Keratinocyte (primary cell): ENCODE measurements around the gene FCER2. TPM values are rescaled to one million over a fixed set of nuclear protein-coding genes. Genes with fewer than 3 reads are reported as not detected.

Experiments used
- DNase-seq: peaks from one replicate; pipeline ENCODE4 v3.0.0-alpha.2; 2011; ENCODE audit warnings: low read depth, missing footprints, low spot score
- FAIRE-seq: peaks from 2 replicates; lab custom pipeline; 2011; peaks lifted over from hg19 to GRCh38; lab: Jason Lieb, UNC
- H2AFZ ChIP-seq: 2 replicates; pipeline ENCODE4 v1.6.0; 2012; ENCODE audit warnings: low read length, control low read depth, inconsistent platforms; ENCODE audit not compliant: control insufficient read depth
- H3K27ac ChIP-seq: 2 replicates; pipeline ENCODE4 v1.5.1; 2011; ENCODE audit warnings: low read length; ENCODE audit not compliant: control insufficient read depth, insufficient read depth
- H3K27me3 ChIP-seq: 3 replicates; pipeline ENCODE4 v1.6.0; 2011; ENCODE audit warnings: low read length; ENCODE audit not compliant: control insufficient read depth, insufficient read depth; ENCODE audit errors: extremely low read depth
- H3K36me3 ChIP-seq, 2 experiments: 2 replicates in 1 of 2; 3 replicates in 1 of 2; pipeline ENCODE4 v1.5.1; 2011; ENCODE audit warnings: low read length in 2 of 2, mild to moderate bottlenecking in 1 of 2; ENCODE audit not compliant: control insufficient read depth in 2 of 2, insufficient read depth in 2 of 2; ENCODE audit errors: extremely low read depth in 1 of 2
- H3K4me1 ChIP-seq: 3 replicates; pipeline ENCODE4 v1.5.1; 2011; ENCODE audit warnings: low read length; ENCODE audit not compliant: control insufficient read depth, insufficient read depth; ENCODE audit errors: extremely low read depth
- H3K4me2 ChIP-seq: 3 replicates; pipeline ENCODE4 v1.6.0; 2011; ENCODE audit warnings: low read depth, low read length; ENCODE audit not compliant: control insufficient read depth, insufficient read depth; ENCODE audit errors: extremely low read depth
- H3K4me3 ChIP-seq, 3 experiments: fragments of 200-600 bp in 1 of 3; sonication (generic) in 1 of 3; 2 replicates in 2 of 3; 3 replicates in 1 of 3; pipeline ENCODE4 v1.5.1; 2011 to 2016; ENCODE audit warnings: low read length in 3 of 3, mild to moderate bottlenecking in 3 of 3, control low read depth in 2 of 3, inconsistent platforms in 1 of 3, low read depth in 1 of 3, mixed read lengths in 1 of 3, mixed run types in 1 of 3, moderate library complexity in 1 of 3; ENCODE audit not compliant: control insufficient read depth in 2 of 3, insufficient read depth in 2 of 3; ENCODE audit errors: extremely low read depth in 1 of 3
- H3K79me2 ChIP-seq: 2 replicates; pipeline ENCODE4 v1.6.0; 2012; ENCODE audit warnings: low read length; ENCODE audit not compliant: control insufficient read depth, insufficient read depth
- H3K9ac ChIP-seq: 3 replicates; pipeline ENCODE4 v1.6.0; 2011; ENCODE audit warnings: low read length; ENCODE audit not compliant: control insufficient read depth, insufficient read depth; ENCODE audit errors: extremely low read depth
- H3K9me1 ChIP-seq: 3 replicates; pipeline ENCODE4 v1.6.0; 2011; ENCODE audit warnings: low read length; ENCODE audit not compliant: control insufficient read depth, insufficient read depth; ENCODE audit errors: extremely low read depth
- H3K9me3 ChIP-seq: 2 replicates; pipeline ENCODE4 v1.5.1; 2012; ENCODE audit warnings: low read depth, low read length; ENCODE audit not compliant: control insufficient read depth
- H4K20me1 ChIP-seq: 3 replicates; pipeline ENCODE4 v1.6.0; 2011; ENCODE audit warnings: low read length; ENCODE audit not compliant: control insufficient read depth, insufficient read depth; ENCODE audit errors: extremely low read depth
- CTCF ChIP-seq, 3 experiments: IDR thresholded peaks in 1 of 3; conservative IDR thresholded peaks in 1 of 3; optimal IDR thresholded peaks in 1 of 3; 2 replicates in 2 of 3; 3 replicates in 1 of 3; pipeline versions ENCODE3 to v1.5.1; 2011; ENCODE audit warnings: low read length in 3 of 3, mild to moderate bottlenecking in 3 of 3, moderate library complexity in 2 of 3, control low read depth in 1 of 3, inconsistent platforms in 1 of 3; ENCODE audit not compliant: insufficient read depth in 2 of 3; ENCODE audit errors: extremely low read depth in 1 of 3
- EZH2 ChIP-seq: IDR thresholded peaks from one replicate; pipeline ENCODE4 v1.6.1; 2012; ENCODE audit warnings: inconsistent platforms, mild to moderate bottlenecking, low read length, moderate library complexity
- dilution Hi-C: fragments of 300-500 bp; cut with MboI; formaldehyde crosslinking; loops from one replicate; pipeline ENCODE4 v1.7.0; 2020; ENCODE audit warnings: low sequenced_read_pairs; ENCODE audit not compliant: extremely low pct_ligation_motif_present
- polyA plus RNA-seq, 5 experiments: library from polyadenylated mRNA; depleted of rRNA in 3 of 5; stranded (reverse) in 3 of 5; stranded (forward) in 1 of 5; unstranded in 1 of 5; fragments of >200 nt; gene quantifications; 1 replicate in 1 of 5; 2 replicates in 3 of 5; 3 replicates in 1 of 5; pipeline versions ENCODE4 v1.2.1 to v1.2.3, GENCODE V29; 2011 to 2012; ENCODE audit warnings: missing spikeins in 2 of 5, low read depth in 1 of 5, low replicate concordance in 1 of 5

Gene FCER2
- polyA plus RNA-seq, 1 donor (not counting 4 experiments of a cell fraction or from before 2014, with no cell fraction given): not detected

- no peak for FAIRE-seq
- TF ChIP-seq CTCF (optimal IDR thresholded peaks at IDR 0.05 in 1 of 3, IDR thresholded peaks at IDR 0.05 in 1 of 3, conservative IDR thresholded peaks at IDR 0.05 in 1 of 3; ENCODE audit: extremely low read depth in 1 of 3, insufficient read depth in 2 of 3, low read length in 3 of 3): no peak
- no peak for TF ChIP-seq EZH2
- no peak overlapping the region for H2AFZ ChIP-seq
These were observed 38.1 kb upstream of the FCER2 start for GRCh38 chr19:7739801-7740681.

GRCh38 chr19:7739211-7739755 is 37.4 kb upstream of the FCER2 start:
- H3K27me3 ChIP-seq: no peaks in the 10 kb centered on the region
- no peaks in the 10 kb centered on the region for H3K9me1 ChIP-seq
- dilution Hi-C loops: no loop called here
- TF ChIP-seq EZH2: no peak
- TF ChIP-seq CTCF (optimal IDR thresholded peaks at IDR 0.05 in 1 of 3, IDR thresholded peaks at IDR 0.05 in 1 of 3, conservative IDR thresholded peaks at IDR 0.05 in 1 of 3; ENCODE audit: extremely low read depth in 1 of 3, insufficient read depth in 2 of 3, low read length in 3 of 3): no peak
- no peak overlapping the region for H3K9ac ChIP-seq
- H3K9me3 ChIP-seq: no peaks in the 10 kb centered on the region
- FAIRE-seq (no peak), DNase-seq (no peak)
- no peak overlapping the region for H3K4me3 ChIP-seq
- H3K4me2 ChIP-seq: no peak overlapping the region
- no peak overlapping the region for H2AFZ ChIP-seq
- no peaks in the 10 kb centered on the region for H3K36me3 ChIP-seq
- no peaks in the 10 kb centered on the region for H4K20me1 ChIP-seq
- no peaks in the 10 kb centered on the region for H3K4me1 ChIP-seq
- H3K79me2 ChIP-seq: no peaks in the 10 kb centered on the region
- no peak overlapping the region for H3K27ac ChIP-seq

More at GRCh38 chr19:7739801-7740681, 38.1 kb upstream of the FCER2 start:
- H3K27me3 ChIP-seq: no peaks in the 10 kb centered on the region
- H3K4me2 ChIP-seq: no peak overlapping the region
- no peaks in the 10 kb centered on the region for H3K36me3 ChIP-seq
- dilution Hi-C loops: no loop called here
- no peaks in the 10 kb centered on the region for H3K4me1 ChIP-seq
- H4K20me1 ChIP-seq: no peaks in the 10 kb centered on the region
- no peaks in the 10 kb centered on the region for H3K79me2 ChIP-seq
- DNase-seq: no peak
- H3K4me3 ChIP-seq: no peak overlapping the region
- no peaks in the 10 kb centered on the region for H3K9me3 ChIP-seq
- H3K27ac ChIP-seq: no peak overlapping the region
- no peaks in the 10 kb centered on the region for H3K9me1 ChIP-seq
- H3K9ac ChIP-seq: no peak overlapping the region
